SK-N-SH treated with all-trans-retinoic acid at 6 μM for 48 hours (cell line): Measurements from ENCODE around the gene PEX7.

ENCODE experiments used
- ARNTL ChIP-seq: fragments of 450-650 bp; formaldehyde crosslinking; IDR thresholded peaks from 2 replicates; pipeline ENCODE4 v1.5.0; 2020; ENCODE audit warnings: low read depth, mild to moderate bottlenecking, moderate library complexity, borderline replicate concordance
- OSR1 ChIP-seq: fragments of 250-450 bp; sonication (Bioruptor Pico); IDR thresholded peaks from 2 replicates; pipeline ENCODE4 v1.8.0; 2022; ENCODE audit warnings: moderate library complexity, mild to moderate bottlenecking, inconsistent platforms
- RARB ChIP-seq: fragments of 250-450 bp; sonication (Bioruptor Pico); IDR thresholded peaks from 2 replicates; pipeline ENCODE4 v1.8.0; 2021; ENCODE audit warnings: mild to moderate bottlenecking, moderate library complexity
- ZC3H10 ChIP-seq: fragments of 250-450 bp; sonication (Bioruptor Pico); IDR thresholded peaks from 2 replicates; pipeline ENCODE4 v1.5.1; 2021; ENCODE audit warnings: mild to moderate bottlenecking, moderate library complexity
- ZFP3 ChIP-seq: fragments of 250-450 bp; sonication (Bioruptor Pico); IDR thresholded peaks from 2 replicates; pipeline ENCODE4 v1.5.0; 2020; ENCODE audit warnings: mild to moderate bottlenecking, moderate library complexity
- ZNF70 ChIP-seq: fragments of 450-650 bp; formaldehyde crosslinking; IDR thresholded peaks from 2 replicates; pipeline ENCODE4 v1.5.0; 2020; ENCODE audit warnings: mild to moderate bottlenecking, moderate library complexity
- TF ChIP-seq, protein P1 (sequence below): fragments of 250-450 bp; sonication (Bioruptor Pico); IDR thresholded peaks from 2 replicates; pipeline ENCODE4 v1.5.1; 2021; ENCODE audit warnings: mild to moderate bottlenecking, moderate library complexity
- TF ChIP-seq, protein P2 (sequence below): fragments of 250-450 bp; sonication (Bioruptor Pico); IDR thresholded peaks from 2 replicates; pipeline ENCODE4 v1.8.0; 2021; ENCODE audit warnings: low read depth, mild to moderate bottlenecking, moderate library complexity, borderline replicate concordance
- TF ChIP-seq, protein P3 (sequence below): fragments of 250-450 bp; sonication (Bioruptor Pico); IDR thresholded peaks from 2 replicates; pipeline ENCODE4 v1.5.1; 2020; ENCODE audit warnings: low read depth, mild to moderate bottlenecking, moderate library complexity

DNA sequence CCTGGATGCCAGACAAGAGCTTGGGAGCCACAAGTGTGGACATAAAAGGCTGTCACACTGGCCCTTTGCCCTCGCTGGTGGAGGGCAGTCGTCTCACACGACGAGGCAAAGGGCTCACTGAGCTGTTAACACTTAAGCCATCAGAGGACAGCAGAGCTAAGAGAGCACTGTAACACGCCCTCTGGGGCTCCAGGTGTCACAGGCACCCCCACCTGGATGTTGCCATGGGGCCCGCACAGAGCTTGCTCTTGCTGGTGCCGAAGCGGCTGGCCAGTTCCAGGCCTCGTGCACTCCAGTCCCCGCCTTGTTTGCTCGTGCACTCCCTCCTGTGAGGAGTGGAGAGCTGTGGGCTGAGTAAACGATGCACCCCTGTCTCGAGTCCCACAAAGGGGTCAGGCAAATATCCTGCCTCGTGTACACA, 137.1 kb downstream of the PEX7 start:
- TF ChIP-seq ZC3H10 (CRISPR knock-in tag) (no peak), ZFP3 (CRISPR knock-in tag) (no peak), ARNTL (no peak), RARB (no peak), ZNF70 (CRISPR knock-in tag) (no peak), OSR1 (no peak)
- TF ChIP-seq, protein P1, sequence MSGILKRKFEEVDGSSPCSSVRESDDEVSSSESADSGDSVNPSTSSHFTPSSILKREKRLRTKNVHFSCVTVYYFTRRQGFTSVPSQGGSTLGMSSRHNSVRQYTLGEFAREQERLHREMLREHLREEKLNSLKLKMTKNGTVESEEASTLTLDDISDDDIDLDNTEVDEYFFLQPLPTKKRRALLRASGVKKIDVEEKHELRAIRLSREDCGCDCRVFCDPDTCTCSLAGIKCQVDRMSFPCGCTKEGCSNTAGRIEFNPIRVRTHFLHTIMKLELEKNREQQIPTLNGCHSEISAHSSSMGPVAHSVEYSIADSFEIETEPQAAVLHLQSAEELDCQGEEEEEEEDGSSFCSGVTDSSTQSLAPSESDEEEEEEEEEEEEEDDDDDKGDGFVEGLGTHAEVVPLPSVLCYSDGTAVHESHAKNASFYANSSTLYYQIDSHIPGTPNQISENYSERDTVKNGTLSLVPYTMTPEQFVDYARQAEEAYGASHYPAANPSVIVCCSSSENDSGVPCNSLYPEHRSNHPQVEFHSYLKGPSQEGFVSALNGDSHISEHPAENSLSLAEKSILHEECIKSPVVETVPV (CRISPR knock-in tag), result no peak
- TF ChIP-seq, protein P2, sequence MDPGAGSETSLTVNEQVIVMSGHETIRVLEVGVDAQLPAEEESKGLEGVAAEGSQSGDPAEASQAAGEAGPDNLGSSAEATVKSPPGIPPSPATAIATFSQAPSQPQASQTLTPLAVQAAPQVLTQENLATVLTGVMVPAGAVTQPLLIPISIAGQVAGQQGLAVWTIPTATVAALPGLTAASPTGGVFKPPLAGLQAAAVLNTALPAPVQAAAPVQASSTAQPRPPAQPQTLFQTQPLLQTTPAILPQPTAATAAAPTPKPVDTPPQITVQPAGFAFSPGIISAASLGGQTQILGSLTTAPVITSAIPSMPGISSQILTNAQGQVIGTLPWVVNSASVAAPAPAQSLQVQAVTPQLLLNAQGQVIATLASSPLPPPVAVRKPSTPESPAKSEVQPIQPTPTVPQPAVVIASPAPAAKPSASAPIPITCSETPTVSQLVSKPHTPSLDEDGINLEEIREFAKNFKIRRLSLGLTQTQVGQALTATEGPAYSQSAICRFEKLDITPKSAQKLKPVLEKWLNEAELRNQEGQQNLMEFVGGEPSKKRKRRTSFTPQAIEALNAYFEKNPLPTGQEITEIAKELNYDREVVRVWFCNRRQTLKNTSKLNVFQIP (CRISPR knock-in tag), result no peak
- TF ChIP-seq, protein P3, sequence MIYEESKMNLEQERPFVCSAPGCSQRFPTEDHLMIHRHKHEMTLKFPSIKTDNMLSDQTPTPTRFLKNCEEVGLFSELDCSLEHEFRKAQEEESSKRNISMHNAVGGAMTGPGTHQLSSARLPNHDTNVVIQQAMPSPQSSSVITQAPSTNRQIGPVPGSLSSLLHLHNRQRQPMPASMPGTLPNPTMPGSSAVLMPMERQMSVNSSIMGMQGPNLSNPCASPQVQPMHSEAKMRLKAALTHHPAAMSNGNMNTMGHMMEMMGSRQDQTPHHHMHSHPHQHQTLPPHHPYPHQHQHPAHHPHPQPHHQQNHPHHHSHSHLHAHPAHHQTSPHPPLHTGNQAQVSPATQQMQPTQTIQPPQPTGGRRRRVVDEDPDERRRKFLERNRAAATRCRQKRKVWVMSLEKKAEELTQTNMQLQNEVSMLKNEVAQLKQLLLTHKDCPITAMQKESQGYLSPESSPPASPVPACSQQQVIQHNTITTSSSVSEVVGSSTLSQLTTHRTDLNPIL (CRISPR knock-in tag), result no peak
